Thymus (tissue), 11 donors: Measurements from ENCODE around the gene RAB6B. TPM values are rescaled to one million over a fixed set of nuclear protein-coding genes. Genes with fewer than 3 reads are reported as not detected.

ENCODE experiments used
- DNase-seq, 9 donors: peaks; one replicate each; pipeline ENCODE4 v3.0.0-alpha.2; 2013; ENCODE audit warnings: low spot score in 9 of 9, low read depth in 6 of 9, missing footprints in 1 of 9
- H3K27ac ChIP-seq, 2 donors: one replicate each; pipeline ENCODE4 v1.5.1; 2013; ENCODE audit warnings: control low read depth in 1 of 2, low read depth in 1 of 2, low read length in 1 of 2, mild to moderate bottlenecking in 1 of 2, moderate library complexity in 1 of 2
- H3K27me3 ChIP-seq, 2 donors: one replicate each; pipeline ENCODE4 v1.5.1; 2013; ENCODE audit warnings: low read length in 1 of 2; ENCODE audit not compliant: control insufficient read depth in 2 of 2, insufficient read depth in 1 of 2
- H3K36me3 ChIP-seq, 2 donors: one replicate each; pipeline ENCODE4 v1.5.1; 2013; ENCODE audit warnings: low read length in 1 of 2, mild to moderate bottlenecking in 1 of 2, moderate library complexity in 1 of 2; ENCODE audit not compliant: control insufficient read depth in 2 of 2, insufficient read depth in 2 of 2
- H3K4me1 ChIP-seq, 2 donors: one replicate each; pipeline ENCODE4 v1.5.1; 2013; ENCODE audit warnings: low read length in 2 of 2; ENCODE audit not compliant: control insufficient read depth in 2 of 2, insufficient read depth in 2 of 2
- H3K4me3 ChIP-seq, 2 donors: one replicate each; pipeline ENCODE4 v1.5.1; 2013; ENCODE audit warnings: low read length in 2 of 2, control low read depth in 1 of 2, mild to moderate bottlenecking in 1 of 2
- H3K9me3 ChIP-seq, 2 donors: one replicate each; pipeline ENCODE4 v1.5.1; 2013; ENCODE audit warnings: low read length in 1 of 2, mild to moderate bottlenecking in 1 of 2; ENCODE audit not compliant: control insufficient read depth in 2 of 2, insufficient read depth in 1 of 2
- WGBS: extraction: QIAGEN DNeasy Blood & Tissue Kit; methylation state at CpG from one replicate; pipeline ENCODE4 v1.1.7; 2013; 5-methylcytosine and 5-hydroxymethylcytosine counted together
- polyA plus RNA-seq: library from polyadenylated mRNA; stranded (reverse); fragments of 200-250 nt; gene quantifications from one replicate; pipeline ENCODE4 v1.2.3, GENCODE V29; 2013
- total RNA-seq: library from RNA; stranded (reverse); fragments of 120-200 nt; gene quantifications from one replicate; pipeline ENCODE4 v1.2.4, GENCODE V29; 2013
- donor health status: healthy.

Gene RAB6B
- total and polyA plus RNA-seq, 2 donors: 0.24 to 2.1 TPM

- WGBS: 94% methylated on average over 4 of the region's 4 CpGs
- no peak for DNase-seq
- H3K27ac ChIP-seq: no peak overlapping the region
- H3K4me3 ChIP-seq: no peak overlapping the region
- peaks cover 0 to 16% of the 10 kb centered on the region in 2 donors for H3K27me3 ChIP-seq
- H3K36me3 ChIP-seq: no peaks in the 10 kb centered on the region
- H3K9me3 ChIP-seq: peaks cover 0 to 4% of the 10 kb centered on the region in 2 donors
- peaks cover 5 to 13% of the 10 kb centered on the region in 2 donors for H3K4me1 ChIP-seq
Observed at GRCh38 chr3:133924041-133924440, 28.4 kb upstream of the RAB6B start.

DNA sequence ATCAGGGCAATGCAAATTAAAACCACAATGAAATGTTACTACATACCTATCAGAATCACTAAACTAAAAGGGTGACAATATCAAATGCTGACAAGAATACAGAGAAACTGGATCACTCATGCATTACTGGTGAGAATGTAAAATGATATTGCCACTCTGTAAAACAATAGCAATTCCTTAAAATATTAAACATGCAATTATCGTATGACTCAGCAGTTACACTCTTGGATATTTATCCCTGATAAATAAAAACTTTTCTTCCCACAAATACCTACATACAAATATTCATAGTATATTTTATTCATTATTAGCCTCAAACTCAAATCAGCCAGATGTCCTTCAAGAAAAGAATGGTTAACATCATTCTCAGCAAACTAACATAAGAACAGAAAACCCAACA lies 25.9 kb upstream of the RAB6B start:
- no peak for DNase-seq
- H3K36me3 ChIP-seq: no peaks in the 10 kb centered on the region
- 93% methylated on average over 1 of the region's 1 CpG for WGBS

DNA sequence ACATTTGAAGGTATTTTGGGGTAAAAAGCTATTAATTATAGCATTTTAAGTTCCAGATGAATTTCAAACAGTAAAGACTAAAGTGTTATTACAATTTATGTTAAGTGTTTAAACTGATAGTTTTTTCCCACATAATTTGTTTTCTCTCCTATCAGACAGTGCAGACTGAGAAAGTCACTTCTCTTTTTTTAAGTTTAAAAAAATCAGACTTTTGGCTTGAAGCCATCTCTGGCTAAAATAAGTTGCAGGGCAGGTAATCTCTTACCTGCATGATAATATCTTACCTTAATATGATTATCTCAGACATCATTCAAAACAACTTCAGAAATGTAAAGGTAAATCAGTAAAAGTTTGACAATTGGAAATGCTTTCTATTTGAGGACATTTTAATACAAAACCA lies 21.5 kb upstream of the RAB6B start:
- no peak overlapping the region for H3K4me3 ChIP-seq
- H3K4me1 ChIP-seq: no peaks in the 10 kb centered on the region
- DNase-seq: no peak
- H3K9me3 ChIP-seq: no peaks in the 10 kb centered on the region
- H3K27ac ChIP-seq: no peak overlapping the region
- no peaks in the 10 kb centered on the region for H3K36me3 ChIP-seq
- no peaks in the 10 kb centered on the region for H3K27me3 ChIP-seq

More for the DNA sequence above, 25.9 kb upstream of the RAB6B start:
- Histone ChIP-seq H3K4me3 (no peak overlapping the region), H3K27me3 (peaks cover 0 to 3% of the 10 kb centered on the region in 2 donors), H3K9me3 (no peaks in the 10 kb centered on the region), H3K4me1 (no peaks in the 10 kb centered on the region), H3K27ac (no peak overlapping the region)

DNA sequence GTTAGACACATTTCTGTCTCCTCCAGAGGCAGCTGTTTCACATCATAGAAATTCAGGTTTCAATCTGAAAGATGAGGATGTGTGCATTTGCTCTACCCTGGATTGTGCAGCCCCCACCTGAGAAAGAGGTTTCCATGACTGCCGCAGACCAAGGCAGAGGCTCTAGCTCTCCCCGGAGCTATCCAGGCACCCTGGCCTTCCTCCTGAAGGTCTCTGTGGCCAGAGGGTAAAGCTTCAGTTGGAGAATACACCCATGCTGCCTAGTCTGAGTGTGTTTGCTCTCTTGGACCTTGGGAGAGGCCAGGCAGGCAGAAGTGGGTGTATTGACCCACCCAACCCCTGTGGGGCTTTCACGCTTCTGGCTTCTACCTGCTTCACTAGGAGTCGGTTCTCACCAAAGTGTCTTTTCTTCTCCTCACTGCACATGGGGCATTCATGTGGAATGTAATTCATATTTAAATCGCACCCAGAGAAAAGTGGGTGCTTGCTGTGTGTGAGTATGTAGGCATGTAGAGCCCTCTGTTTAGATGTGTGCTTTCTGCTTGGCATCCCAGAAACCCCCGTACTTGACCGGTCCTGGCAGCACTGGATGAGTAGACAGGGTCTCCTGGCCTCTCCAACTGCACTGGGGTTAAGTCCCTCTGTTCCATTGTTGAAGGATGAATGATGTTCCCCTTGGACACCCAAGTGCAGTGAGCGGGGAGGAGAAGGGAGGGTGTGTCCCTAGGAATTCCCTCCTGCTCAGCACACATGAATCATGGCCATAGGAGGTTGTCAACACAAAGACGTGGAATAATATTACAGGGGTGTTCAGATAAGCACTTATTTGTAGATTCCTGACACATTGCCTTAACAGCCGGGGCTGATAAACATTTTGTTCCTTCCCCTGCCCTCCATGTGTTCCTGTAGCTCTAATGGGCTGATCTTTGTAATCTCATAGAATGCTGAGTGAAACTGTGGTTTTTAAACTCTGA lies 20.3 kb upstream of the RAB6B start:
- DNase-seq: no peak
- Histone ChIP-seq H3K4me1 (no peaks in the 10 kb centered on the region), H3K27me3 (no peaks in the 10 kb centered on the region), H3K36me3 (no peaks in the 10 kb centered on the region), H3K4me3 (no peak overlapping the region), H3K9me3 (no peaks in the 10 kb centered on the region), H3K27ac (no peak overlapping the region)
- 84% methylated on average over 10 of the region's 10 CpGs for WGBS

DNA sequence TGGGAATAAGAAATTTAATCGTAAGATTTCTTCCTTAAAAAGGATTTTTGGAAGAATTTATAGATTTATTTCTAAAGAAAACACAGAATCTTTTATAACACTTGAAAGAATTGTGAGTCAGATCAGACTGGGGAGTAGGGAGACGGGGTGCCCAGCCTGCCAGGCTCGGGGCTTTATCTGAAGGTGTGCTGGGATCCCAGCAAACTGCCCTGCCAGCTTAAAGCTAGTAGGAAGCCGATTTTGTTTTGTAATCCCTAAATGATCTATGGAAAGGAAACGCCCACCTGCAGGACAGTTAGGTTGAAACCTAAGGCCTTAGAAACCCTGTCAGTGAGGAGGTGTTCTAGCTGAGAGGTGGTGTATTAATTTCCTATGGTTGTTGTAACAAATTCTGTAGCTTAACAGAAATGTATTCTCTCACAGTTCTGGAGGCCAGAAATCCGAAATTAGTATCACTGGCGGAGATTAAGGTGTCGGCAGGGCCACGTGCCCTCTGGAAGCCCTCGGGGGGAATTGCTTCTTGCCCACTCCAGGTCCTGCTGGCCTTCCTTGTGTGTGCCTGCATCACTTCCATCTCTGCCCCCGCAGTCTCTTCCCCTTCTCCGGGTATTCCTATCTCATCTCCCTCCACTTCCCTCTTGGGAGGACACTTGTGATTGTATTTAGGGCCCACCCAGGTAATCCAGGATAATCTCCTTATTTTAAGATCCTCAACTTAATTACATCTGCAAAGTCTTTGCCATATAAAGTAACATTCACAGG lies 19.3 kb upstream of the RAB6B start:
- Histone ChIP-seq H3K4me1 (no peaks in the 10 kb centered on the region), H3K27ac (no peak overlapping the region), H3K36me3 (no peaks in the 10 kb centered on the region), H3K9me3 (no peaks in the 10 kb centered on the region), H3K4me3 (no peak overlapping the region), H3K27me3 (no peaks in the 10 kb centered on the region)
- DNase-seq: no peak
- 95% methylated on average over 12 of the region's 12 CpGs for WGBS

GRCh38 chr3:133910422-133910821 lies 14.7 kb upstream of the RAB6B start:
- DNase-seq: no peak
- Histone ChIP-seq H3K27me3 (no peaks in the 10 kb centered on the region), H3K9me3 (no peaks in the 10 kb centered on the region), H3K27ac (no peak overlapping the region), H3K4me1 (no peaks in the 10 kb centered on the region), H3K36me3 (no peaks in the 10 kb centered on the region), H3K4me3 (no peak overlapping the region)
- WGBS: 93% methylated on average over 2 of the region's 2 CpGs

DNA sequence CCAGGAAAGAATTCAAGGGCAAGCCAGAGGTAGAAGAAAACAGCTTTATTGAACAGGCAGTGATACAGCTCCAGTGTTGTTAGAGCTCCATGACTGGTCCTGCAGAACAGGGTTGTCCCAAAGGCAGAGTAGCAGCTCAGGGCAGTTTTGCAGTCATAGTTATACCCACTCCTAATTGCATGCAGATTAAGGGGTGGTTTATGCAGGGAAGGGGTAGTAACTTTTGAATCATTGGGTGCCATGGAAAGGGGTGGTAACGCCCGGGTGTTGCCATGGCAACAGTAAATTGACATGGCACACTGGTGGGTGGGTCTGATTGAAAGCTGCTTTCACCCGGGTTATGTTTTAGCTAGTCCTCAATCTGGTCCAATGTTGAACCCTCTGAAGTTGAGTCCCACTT lies 9.7 kb upstream of the RAB6B start:
- Histone ChIP-seq H3K4me3 (no peak overlapping the region), H3K27me3 (peaks cover 0 to 4% of the 10 kb centered on the region in 2 donors), H3K36me3 (no peaks in the 10 kb centered on the region), H3K9me3 (no peaks in the 10 kb centered on the region), H3K4me1 (no peaks in the 10 kb centered on the region), H3K27ac (no peak overlapping the region)
- WGBS: 94% methylated on average over 3 of the region's 3 CpGs
- no peak for DNase-seq

DNA sequence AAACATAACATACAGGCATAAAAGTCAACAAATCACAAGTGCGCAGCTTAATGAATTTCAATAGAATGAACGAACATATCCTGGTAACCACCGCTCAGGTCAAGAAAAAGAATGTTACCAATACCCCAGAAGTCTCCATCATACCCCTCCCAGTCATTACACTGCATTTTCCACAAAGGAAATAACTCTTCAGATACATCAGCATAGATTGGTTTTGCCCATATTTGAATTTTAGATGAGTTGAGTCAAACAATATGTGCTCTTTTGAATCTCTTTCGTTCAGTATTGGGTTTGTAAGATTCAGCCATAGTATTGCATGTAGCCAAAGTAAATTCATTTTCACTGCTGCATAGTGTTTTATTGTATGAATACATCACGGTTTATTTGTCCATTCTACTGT lies 6.2 kb upstream of the RAB6B start:
- Histone ChIP-seq H3K4me3 (no peak overlapping the region), H3K36me3 (no peaks in the 10 kb centered on the region), H3K27ac (no peak overlapping the region), H3K27me3 (peaks cover 6 to 18% of the 10 kb centered on the region in 2 donors), H3K4me1 (no peaks in the 10 kb centered on the region), H3K9me3 (no peaks in the 10 kb centered on the region)
- no peak for DNase-seq
- WGBS: 95% methylated on average over 5 of the region's 5 CpGs

DNA sequence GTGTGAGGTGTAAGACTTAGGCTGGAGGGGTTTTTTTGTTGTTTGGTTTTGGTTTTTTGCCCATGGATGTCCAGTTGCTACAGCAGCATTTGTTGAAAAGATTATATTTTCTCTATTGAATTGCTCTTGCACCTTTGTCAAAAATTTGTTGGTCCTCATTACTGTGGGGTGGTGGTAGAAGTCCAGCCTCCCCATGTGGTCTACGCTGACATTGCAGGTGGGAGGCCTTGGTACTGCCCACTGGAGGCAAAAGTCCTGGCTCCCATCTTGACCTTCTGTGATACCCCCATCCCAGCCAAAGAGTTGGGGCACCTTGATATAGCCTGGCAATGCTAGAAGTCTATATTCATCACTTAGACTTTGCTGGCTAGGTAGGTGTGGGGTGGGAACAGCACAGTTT lies 5.4 kb upstream of the RAB6B start:
- Histone ChIP-seq H3K9me3 (no peaks in the 10 kb centered on the region), H3K27me3 (peaks cover 13 to 25% of the 10 kb centered on the region in 2 donors), H3K4me1 (peaks cover 0 to 3% of the 10 kb centered on the region in 2 donors), H3K27ac (no peak overlapping the region), H3K36me3 (no peaks in the 10 kb centered on the region), H3K4me3 (no peak overlapping the region)
- WGBS: 94% methylated on average over 1 of the region's 1 CpG
- no peak for DNase-seq
